ENCODE measurements around the gene GPRC5C. TPM values are rescaled to one million over a fixed set of nuclear protein-coding genes. Genes with fewer than 3 reads are reported as not detected.

Gene GPRC5C
- total RNA-seq, 4 donors from 2014 or later: 41.6 to 96.4 (median 55.1) TPM

- H3K27ac ChIP-seq: peak overlapping the region in 3 of 4 donors; percentile 60 to 67 (median 63)
- H3K9me3 ChIP-seq: no peaks in the 10 kb centered on the region
- peaks cover 0 to 44% of the 10 kb centered on the region in 2 donors for H3K27me3 ChIP-seq
- WGBS, 2 donors: 38 to 46% methylated on average over 21 of the region's 21 CpGs
- TF ChIP-seq EP300 (IDR thresholded peaks at IDR 0.05) (no peak), POLR2A (IDR thresholded peaks at IDR 0.05) (no peak)
- TF ChIP-seq, protein P1, sequence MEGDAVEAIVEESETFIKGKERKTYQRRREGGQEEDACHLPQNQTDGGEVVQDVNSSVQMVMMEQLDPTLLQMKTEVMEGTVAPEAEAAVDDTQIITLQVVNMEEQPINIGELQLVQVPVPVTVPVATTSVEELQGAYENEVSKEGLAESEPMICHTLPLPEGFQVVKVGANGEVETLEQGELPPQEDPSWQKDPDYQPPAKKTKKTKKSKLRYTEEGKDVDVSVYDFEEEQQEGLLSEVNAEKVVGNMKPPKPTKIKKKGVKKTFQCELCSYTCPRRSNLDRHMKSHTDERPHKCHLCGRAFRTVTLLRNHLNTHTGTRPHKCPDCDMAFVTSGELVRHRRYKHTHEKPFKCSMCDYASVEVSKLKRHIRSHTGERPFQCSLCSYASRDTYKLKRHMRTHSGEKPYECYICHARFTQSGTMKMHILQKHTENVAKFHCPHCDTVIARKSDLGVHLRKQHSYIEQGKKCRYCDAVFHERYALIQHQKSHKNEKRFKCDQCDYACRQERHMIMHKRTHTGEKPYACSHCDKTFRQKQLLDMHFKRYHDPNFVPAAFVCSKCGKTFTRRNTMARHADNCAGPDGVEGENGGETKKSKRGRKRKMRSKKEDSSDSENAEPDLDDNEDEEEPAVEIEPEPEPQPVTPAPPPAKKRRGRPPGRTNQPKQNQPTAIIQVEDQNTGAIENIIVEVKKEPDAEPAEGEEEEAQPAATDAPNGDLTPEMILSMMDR (IDR thresholded peaks at IDR 0.05): no peak
- no peak for DNase-seq (ENCODE audit: low spot score in 2 of 2)
- no peaks in the 10 kb centered on the region for H3K36me3 ChIP-seq
- H3K4me1 ChIP-seq: peaks cover 0 to 14% (median 4%) of the 10 kb centered on the region in 4 donors
- H3K4me3 ChIP-seq: peak overlapping the region in 3 of 4 donors; percentile 16 to 42 (median 42)
These were observed 35.5 kb downstream of the GPRC5C start for GRCh38 chr17:74467221-74467951.

GRCh38 chr17:74471341-74471740, 39.5 kb downstream of the GPRC5C start:
- Histone ChIP-seq H3K9me3 (peaks cover 0 to 14% (median 2%) of the 10 kb centered on the region in 4 donors), H3K4me3 (no peak overlapping the region), H3K27me3 (peaks cover 0 to 34% of the 10 kb centered on the region in 2 donors), H3K27ac (no peak overlapping the region), H3K4me1 (peaks cover 0 to 5% (median 0%) of the 10 kb centered on the region in 4 donors), H3K36me3 (no peaks in the 10 kb centered on the region)
- 84 to 93% methylated on average over 3 of the region's 3 CpGs for WGBS, 2 donors
- no peak for DNase-seq (ENCODE audit: low spot score in 2 of 2)
- TF ChIP-seq POLR2A (IDR thresholded peaks at IDR 0.05) (no peak), EP300 (IDR thresholded peaks at IDR 0.05) (no peak)
- TF ChIP-seq, protein P1 (IDR thresholded peaks at IDR 0.05): no peak

DNA sequence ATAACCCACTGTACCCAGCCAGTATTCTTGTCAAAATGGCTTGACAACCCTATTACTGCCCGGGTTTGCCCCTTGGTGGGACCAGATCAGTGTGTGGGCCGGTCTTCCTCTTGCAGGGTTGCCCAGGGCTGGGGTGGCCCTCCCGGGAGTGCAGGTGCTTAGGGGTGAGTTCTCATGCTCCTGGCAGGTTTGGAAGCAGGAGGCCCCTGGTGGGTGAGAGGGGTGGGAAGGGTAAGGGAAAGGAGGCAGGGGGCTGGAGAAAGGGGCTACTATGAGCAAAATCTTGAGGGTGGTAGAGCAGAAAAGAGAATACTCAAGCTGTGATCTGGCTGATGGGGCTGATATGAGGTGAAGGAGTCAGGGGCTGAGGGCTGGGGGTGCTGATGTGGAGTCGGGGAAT, 41.0 kb downstream of the GPRC5C start:
- WGBS, 2 donors: 86 to 89% methylated on average over 4 of the region's 4 CpGs
- Histone ChIP-seq H3K4me3 (no peak overlapping the region), H3K4me1 (no peaks in the 10 kb centered on the region), H3K27me3 (peaks cover 0 to 19% of the 10 kb centered on the region in 2 donors), H3K27ac (no peak overlapping the region), H3K9me3 (peaks cover 0 to 14% (median 2%) of the 10 kb centered on the region in 4 donors), H3K36me3 (no peaks in the 10 kb centered on the region)
- no peak for DNase-seq (ENCODE audit: low spot score in 2 of 2)
- TF ChIP-seq, protein P1 (IDR thresholded peaks at IDR 0.05): no peak
- TF ChIP-seq EP300 (IDR thresholded peaks at IDR 0.05): no peak
- no peak for TF ChIP-seq POLR2A (IDR thresholded peaks at IDR 0.05)

- WGBS, 2 donors: 77 to 82% methylated on average over 8 of the region's 8 CpGs
- H3K4me1 ChIP-seq: peaks cover 0 to 3% (median 0%) of the 10 kb centered on the region in 4 donors
- TF ChIP-seq EP300 (IDR thresholded peaks at IDR 0.05) (no peak), POLR2A (IDR thresholded peaks at IDR 0.05) (no peak)
- TF ChIP-seq, protein P1 (IDR thresholded peaks at IDR 0.05): no peak
- no peak for DNase-seq (ENCODE audit: low spot score in 2 of 2)
- no peak overlapping the region for H3K4me3 ChIP-seq
- H3K27me3 ChIP-seq: peaks cover 0 to 15% of the 10 kb centered on the region in 2 donors
- H3K27ac ChIP-seq: no peak overlapping the region
- peaks cover 0 to 14% (median 2%) of the 10 kb centered on the region in 4 donors for H3K9me3 ChIP-seq
- no peaks in the 10 kb centered on the region for H3K36me3 ChIP-seq
These were observed 41.4 kb downstream of the GPRC5C start for GRCh38 chr17:74473294-74473693.

- H3K27me3 ChIP-seq: peaks cover 0 to 10% of the 10 kb centered on the region in 2 donors
- no peak overlapping the region for H3K4me3 ChIP-seq
- no peaks in the 10 kb centered on the region for H3K36me3 ChIP-seq
- H3K9me3 ChIP-seq: peaks cover 0 to 14% (median 2%) of the 10 kb centered on the region in 4 donors
- WGBS, 2 donors: 83 to 87% methylated on average over 9 of the region's 9 CpGs
- TF ChIP-seq POLR2A (IDR thresholded peaks at IDR 0.05) (no peak), EP300 (IDR thresholded peaks at IDR 0.05) (no peak)
- TF ChIP-seq, protein P1 (IDR thresholded peaks at IDR 0.05): no peak
- no peak overlapping the region for H3K27ac ChIP-seq
- H3K4me1 ChIP-seq: peaks cover 0 to 4% (median 0%) of the 10 kb centered on the region in 4 donors
- DNase-seq (ENCODE audit: low spot score in 2 of 2): no peak
These were observed 42.3 kb downstream of the GPRC5C start for GRCh38 chr17:74474043-74474792.
